Smooth muscle cell (in vitro differentiated cells): ENCODE measurements around the gene SPTY2D1. TPM values are rescaled to one million over a fixed set of nuclear protein-coding genes. Genes with fewer than 3 reads are reported as not detected.
"Not testable (repeated sequence)": the region's sequence is repeated elsewhere in the genome, so short reads cannot be mapped to it uniquely, and the experiment has no call there.

Experiments
- DNase-seq: peaks from one replicate; lab custom pipeline; 2025; ENCODE audit not compliant: unreplicated experiment; lab: John Stamatoyannopoulos, UW
- H2AFZ ChIP-seq: fragments of 200-600 bp; sonication (generic); 2 replicates; pipeline ENCODE4 v1.6.0; 2016; ENCODE audit warnings: antibody characterized with exemption, low read depth, mild to moderate bottlenecking
- H3F3A ChIP-seq: fragments of 200-600 bp; sonication (generic); 2 replicates; pipeline ENCODE4 v1.6.0; 2017; ENCODE audit warnings: antibody characterized with exemption, low read depth
- H3K27ac ChIP-seq: fragments of 200-600 bp; sonication (generic); 2 replicates; pipeline ENCODE4 v1.5.1; 2016; ENCODE audit warnings: low read depth, mild to moderate bottlenecking
- H3K27me3 ChIP-seq: fragments of 200-600 bp; sonication (generic); 2 replicates; pipeline ENCODE4 v1.6.1; 2016; ENCODE audit warnings: low read depth, mild to moderate bottlenecking
- H3K36me3 ChIP-seq: fragments of 200-600 bp; sonication (generic); 2 replicates; pipeline ENCODE4 v1.5.1; 2016; ENCODE audit warnings: low read depth
- H3K4me1 ChIP-seq: fragments of 200-600 bp; sonication (generic); 2 replicates; pipeline ENCODE4 v1.5.1; 2016; ENCODE audit warnings: low read depth
- H3K4me2 ChIP-seq: fragments of 200-600 bp; sonication (generic); 2 replicates; pipeline ENCODE4 v1.6.0; 2016; ENCODE audit warnings: mild to moderate bottlenecking
- H3K4me3 ChIP-seq: fragments of 200-600 bp; sonication (generic); 2 replicates; pipeline ENCODE4 v1.5.1; 2016; ENCODE audit warnings: mild to moderate bottlenecking
- H3K79me2 ChIP-seq: fragments of 200-600 bp; sonication (generic); 2 replicates; pipeline ENCODE4 v1.6.0; 2016; ENCODE audit warnings: low read depth, mild to moderate bottlenecking
- H3K9ac ChIP-seq: fragments of 200-600 bp; sonication (generic); 2 replicates; pipeline ENCODE4 v1.6.0; 2016; ENCODE audit warnings: low read depth
- H3K9me3 ChIP-seq: fragments of 200-600 bp; sonication (generic); replicated peaks from 2 replicates; pipeline ENCODE4 v1.5.1; 2016; ENCODE audit warnings: low read depth
- H4K20me1 ChIP-seq: fragments of 200-600 bp; sonication (generic); 2 replicates; pipeline ENCODE4 v1.6.0; 2016; ENCODE audit warnings: low read depth
- CTCF ChIP-seq: fragments of 200-600 bp; sonication (generic); IDR thresholded peaks from 2 replicates; pipeline ENCODE4 v1.5.1; 2017; ENCODE audit warnings: borderline replicate concordance, mild to moderate bottlenecking, antibody characterized with exemption; ENCODE audit not compliant: insufficient read depth, poor library complexity, severe bottlenecking
- WGBS: methylation state at CpG from one replicate; pipeline ENCODE4 v1.1.7; 2016; ENCODE audit warnings: low lambda C conversion rate; 5-methylcytosine and 5-hydroxymethylcytosine counted together
- polyA plus RNA-seq: library from polyadenylated mRNA; unstranded; fragments of >200 nt; fragmentation: Nextera tagmentation; extraction: Ambion mirVana; gene quantifications from 2 replicates; pipeline ENCODE4 v1.2.1, GENCODE V29; 2016
- total RNA-seq: library from RNA; depleted of rRNA; stranded (reverse); fragments of >200 nt; gene quantifications from 2 replicates; pipeline ENCODE4 v1.2.3, GENCODE V29; 2014

The SPTY2D1 gene
- total and polyA plus RNA-seq, 2 experiments from 2014 or later: 18.8 to 42.7 TPM

- 68% methylated on average over 19 of the region's 19 CpGs for WGBS
- no peak overlapping the region for H3K4me2 ChIP-seq
- H3F3A ChIP-seq: no peaks in the 10 kb centered on the region
- no peaks in the 10 kb centered on the region for H3K4me1 ChIP-seq
- no peaks in the 10 kb centered on the region for H3K9me3 ChIP-seq
- no peaks in the 10 kb centered on the region for H3K36me3 ChIP-seq
- peak overlapping the region; percentile 71 for H2AFZ ChIP-seq
- no peaks in the 10 kb centered on the region for H3K79me2 ChIP-seq
- H3K27ac ChIP-seq: no peak overlapping the region
- H4K20me1 ChIP-seq: no peaks in the 10 kb centered on the region
- H3K4me3 ChIP-seq: no peak overlapping the region
- H3K27me3 ChIP-seq: no peaks in the 10 kb centered on the region
- DNase-seq: no peak
- no peak overlapping the region for H3K9ac ChIP-seq
- TF ChIP-seq CTCF: peak; percentile 65
Observed at GRCh38 chr11:18650859-18651557, 16.9 kb upstream of the SPTY2D1 start.

DNA sequence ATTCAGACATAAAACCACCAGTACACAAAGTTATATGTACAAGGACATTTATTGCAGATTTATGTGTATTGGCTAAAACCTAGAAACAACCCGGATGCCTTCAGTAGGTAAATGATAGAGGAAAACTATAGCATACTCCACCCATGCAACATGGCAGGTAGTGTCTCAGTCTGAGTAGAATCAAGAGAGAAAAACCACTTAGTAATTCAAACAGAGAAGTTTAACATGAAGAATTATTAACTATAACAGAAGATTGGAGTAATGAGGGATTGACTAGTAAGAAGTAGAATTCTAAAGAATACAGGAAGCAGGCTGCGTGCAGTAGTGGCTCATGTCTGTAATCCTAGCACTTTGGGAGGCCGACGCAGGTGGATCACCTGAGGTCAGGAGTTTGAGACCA, 16.2 kb upstream of the SPTY2D1 start:
- Histone ChIP-seq H2AFZ (no peak overlapping the region), H4K20me1 (no peaks in the 10 kb centered on the region), H3K36me3 (no peaks in the 10 kb centered on the region), H3K27ac (no peak overlapping the region), H3K27me3 (no peaks in the 10 kb centered on the region), H3K4me2 (no peak overlapping the region), H3K79me2 (no peaks in the 10 kb centered on the region), H3K4me3 (no peak overlapping the region), H3K9me3 (no peaks in the 10 kb centered on the region), H3K9ac (no peak overlapping the region), H3F3A (no peaks in the 10 kb centered on the region), H3K4me1 (no peaks in the 10 kb centered on the region)
- TF ChIP-seq CTCF: no peak
- no peak for DNase-seq
- 95% methylated on average over 4 of the region's 4 CpGs for WGBS

DNA sequence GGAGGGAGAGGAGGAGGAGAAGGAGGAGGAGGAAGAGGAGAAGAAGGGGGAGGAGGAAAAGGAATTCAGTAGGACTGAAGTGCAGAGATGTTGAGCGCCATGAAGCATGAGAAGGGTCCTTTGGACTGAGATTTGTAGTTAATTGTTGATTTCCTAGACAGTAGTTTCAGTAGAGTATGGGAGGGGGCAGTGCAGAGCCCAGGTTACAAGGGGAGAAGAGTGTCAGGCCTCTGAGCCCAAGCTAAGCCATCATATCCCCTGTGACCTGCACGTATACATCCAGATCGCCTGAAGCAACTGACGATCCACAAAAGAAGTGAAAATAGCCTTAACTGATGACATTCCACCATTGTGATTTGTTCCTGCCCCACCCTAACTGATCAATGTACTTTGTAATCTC, 8.9 kb upstream of the SPTY2D1 start:
- H3K4me3 ChIP-seq, H3F3A ChIP-seq: not testable (repeated sequence)

DNA sequence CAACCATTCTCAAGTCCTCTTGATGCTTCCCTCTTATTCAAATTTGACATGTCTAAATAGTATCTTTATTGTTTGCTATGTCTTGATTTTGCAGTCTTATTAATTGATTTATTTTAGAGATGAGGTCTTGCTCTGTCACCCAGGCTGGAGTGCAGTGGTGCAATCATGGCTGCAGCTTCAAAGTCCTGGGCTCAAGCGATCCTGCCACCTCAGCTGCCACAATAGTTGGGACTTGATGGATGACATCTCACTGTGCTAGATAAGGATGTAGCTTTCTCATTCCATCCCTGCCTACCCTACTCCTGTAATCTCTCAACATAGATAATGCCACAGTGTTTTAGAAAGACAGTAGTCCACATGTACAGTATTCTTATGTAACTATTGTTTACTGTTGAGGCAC, 7.5 kb upstream of the SPTY2D1 start:
- Histone ChIP-seq H3F3A (no peaks in the 10 kb centered on the region), H3K4me3 (no peak overlapping the region), H3K36me3 (no peaks in the 10 kb centered on the region), H3K4me2 (no peak overlapping the region), H3K27ac (no peak overlapping the region), H3K79me2 (no peaks in the 10 kb centered on the region), H4K20me1 (no peaks in the 10 kb centered on the region), H3K9me3 (no peaks in the 10 kb centered on the region), H3K27me3 (no peaks in the 10 kb centered on the region), H2AFZ (no peak overlapping the region), H3K4me1 (no peaks in the 10 kb centered on the region), H3K9ac (no peak overlapping the region)
- no peak for TF ChIP-seq CTCF
- WGBS: 74% methylated on average over 1 of the region's 1 CpG
- no peak for DNase-seq

More for the DNA sequence above, 8.9 kb upstream of the SPTY2D1 start:
- not testable (repeated sequence) for H3K9ac ChIP-seq, H3K9me3 ChIP-seq, DNase-seq, H3K79me2 ChIP-seq, H4K20me1 ChIP-seq, H2AFZ ChIP-seq, H3K27me3 ChIP-seq, H3K27ac ChIP-seq, H3K4me2 ChIP-seq, H3K36me3 ChIP-seq, H3K4me1 ChIP-seq
- 89% methylated on average over 4 of the region's 4 CpGs for WGBS
